Measurements from ENCODE around the gene SPINT1.

SPINT1 gene

GRCh38 chr15:40829115-40829514, 14.7 kb upstream of the SPINT1 start:
- DNase-seq (ENCODE audit: low spot score): no peak

- DNase-seq (ENCODE audit: low spot score): no peak
Measured at GRCh38 chr15:40830884-40831283, 13.0 kb upstream of the SPINT1 start.

- DNase-seq (ENCODE audit: low spot score): no peak
Measured at GRCh38 chr15:40831861-40832260, 12.0 kb upstream of the SPINT1 start.

GRCh38 chr15:40832903-40833302, 10.9 kb upstream of the SPINT1 start:
- DNase-seq (ENCODE audit: low spot score): no peak

- DNase-seq (ENCODE audit: low spot score): no peak
Measured at GRCh38 chr15:40836020-40836419, 7.8 kb upstream of the SPINT1 start.

- no peak for DNase-seq (ENCODE audit: low spot score)
Measured at GRCh38 chr15:40838756-40839155, 5.1 kb upstream of the SPINT1 start.

GRCh38 chr15:40841741-40842140, 2.1 kb upstream of the SPINT1 start:
- DNase-seq (ENCODE audit: low spot score): no peak

GRCh38 chr15:40843261-40843884, 475 bp upstream of the SPINT1 start:
- no peak for DNase-seq (ENCODE audit: low spot score)

GRCh38 chr15:40844696-40845030, 815 bp downstream of the SPINT1 start:
- DNase-seq (ENCODE audit: low spot score): no peak

GRCh38 chr15:40845036-40845435, 1.2 kb downstream of the SPINT1 start:
- DNase-seq (ENCODE audit: low spot score): no peak

- no peak for DNase-seq (ENCODE audit: low spot score)
Measured at GRCh38 chr15:40845511-40846284, 1.9 kb downstream of the SPINT1 start.

- no peak for DNase-seq (ENCODE audit: low spot score)
Measured at GRCh38 chr15:40846841-40847222, 3.0 kb downstream of the SPINT1 start.

- peak; percentile 82 for DNase-seq (ENCODE audit: low spot score)
Measured at GRCh38 chr15:40847223-40847961, 3.5 kb downstream of the SPINT1 start.

GRCh38 chr15:40850576-40851112, 6.8 kb downstream of the SPINT1 start:
- no peak for DNase-seq (ENCODE audit: low spot score)

GRCh38 chr15:40852529-40852928, 8.7 kb downstream of the SPINT1 start:
- DNase-seq (ENCODE audit: low spot score): no peak

- no peak for DNase-seq (ENCODE audit: low spot score)
Measured at GRCh38 chr15:40853241-40853890, 9.5 kb downstream of the SPINT1 start.

- no peak for DNase-seq (ENCODE audit: low spot score)
Measured at GRCh38 chr15:40854161-40854560, 10.3 kb downstream of the SPINT1 start.

- DNase-seq (ENCODE audit: low spot score): no peak
Measured at GRCh38 chr15:40855706-40856234, 11.9 kb downstream of the SPINT1 start.

GRCh38 chr15:40856746-40857145, 12.9 kb downstream of the SPINT1 start:
- no peak for DNase-seq (ENCODE audit: low spot score)

- peak; percentile 73 for DNase-seq (ENCODE audit: low spot score)
Measured at GRCh38 chr15:40857601-40858341, 13.9 kb downstream of the SPINT1 start.

- no peak for DNase-seq (ENCODE audit: low spot score)
Measured at GRCh38 chr15:40858706-40859105, 14.9 kb downstream of the SPINT1 start.
